DMS 273 (cell line): ENCODE measurements around the gene PACS2.

ENCODE experiments used
- DNase-seq: peaks from one replicate; lab custom pipeline; 2025; ENCODE audit not compliant: unreplicated experiment; lab: John Stamatoyannopoulos, UW

PACS2 gene

DNA sequence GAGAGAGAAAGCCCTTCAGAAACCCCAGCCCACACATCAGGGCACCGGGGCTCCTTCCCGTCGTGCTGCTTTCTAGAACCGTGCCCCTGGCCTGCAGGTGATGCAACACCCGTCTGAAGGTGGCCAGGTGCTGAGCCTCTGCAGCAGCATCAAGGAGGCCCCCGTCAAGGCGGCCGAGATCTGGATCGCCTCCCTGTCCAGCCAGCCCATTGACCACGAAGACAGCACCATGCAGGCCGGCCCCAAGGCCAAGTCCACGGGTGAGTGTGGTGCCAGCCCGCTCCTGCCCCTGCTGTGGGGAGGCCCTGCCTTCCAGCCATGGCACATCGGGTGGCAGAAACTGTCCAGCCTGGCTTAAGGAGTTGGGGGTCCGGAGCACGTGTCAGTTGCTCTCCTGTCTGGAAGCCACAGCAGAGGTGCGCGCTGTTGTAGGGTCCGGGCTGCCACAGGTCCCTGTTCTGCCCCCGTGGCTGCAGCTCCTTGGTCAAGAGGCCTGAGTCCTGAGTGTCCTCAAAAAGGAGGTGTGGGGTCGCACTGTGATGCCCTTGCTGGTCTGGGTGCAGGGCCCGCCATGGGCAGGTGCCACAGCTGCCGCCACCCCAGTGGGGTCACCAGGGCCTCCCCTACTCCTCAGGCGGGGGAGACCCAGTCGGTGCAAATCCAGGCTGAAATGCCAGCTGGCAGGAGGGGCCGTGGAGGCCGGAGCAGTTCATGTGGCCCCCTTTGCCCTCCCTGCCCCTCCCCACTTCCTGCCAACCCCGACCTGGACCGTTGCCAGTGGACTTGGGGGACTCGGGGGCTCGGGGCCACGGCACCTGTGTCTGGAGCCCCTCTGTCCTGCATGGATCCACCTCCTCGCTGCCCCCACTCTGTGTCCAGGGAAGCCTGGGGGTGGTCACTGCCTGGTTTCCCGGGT, 52.8 kb downstream of the PACS2 start:
- no peak for DNase-seq

GRCh38 chr14:105368032-105368417, 53.5 kb downstream of the PACS2 start:
- DNase-seq = no peak

GRCh38 chr14:105368426-105368825, 53.9 kb downstream of the PACS2 start:
- no peak for DNase-seq

GRCh38 chr14:105368910-105369652, 54.5 kb downstream of the PACS2 start:
- no peak for DNase-seq

DNA sequence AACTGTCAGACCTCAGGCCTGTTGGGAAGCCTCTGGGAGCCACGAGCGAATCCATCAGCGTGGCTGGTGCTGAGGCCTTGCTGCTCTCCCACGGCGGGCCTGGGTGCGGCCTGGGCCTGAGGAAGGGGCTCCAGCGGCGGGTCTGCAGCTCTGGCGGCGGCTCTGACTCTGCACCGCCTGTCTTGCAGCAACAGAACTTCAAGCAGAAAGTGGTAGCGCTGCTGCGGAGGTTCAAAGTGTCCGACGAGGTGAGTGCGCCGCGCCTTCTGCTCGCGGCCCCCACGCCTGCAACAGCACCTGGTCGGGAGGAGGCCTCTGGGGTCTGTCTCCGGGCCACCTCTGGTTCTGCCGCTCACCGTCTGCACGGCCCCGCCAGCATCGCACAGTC, 55.1 kb downstream of the PACS2 start:
- no peak for DNase-seq

GRCh38 chr14:105374389-105374788, 59.8 kb downstream of the PACS2 start:
- DNase-seq = no peak

DNA sequence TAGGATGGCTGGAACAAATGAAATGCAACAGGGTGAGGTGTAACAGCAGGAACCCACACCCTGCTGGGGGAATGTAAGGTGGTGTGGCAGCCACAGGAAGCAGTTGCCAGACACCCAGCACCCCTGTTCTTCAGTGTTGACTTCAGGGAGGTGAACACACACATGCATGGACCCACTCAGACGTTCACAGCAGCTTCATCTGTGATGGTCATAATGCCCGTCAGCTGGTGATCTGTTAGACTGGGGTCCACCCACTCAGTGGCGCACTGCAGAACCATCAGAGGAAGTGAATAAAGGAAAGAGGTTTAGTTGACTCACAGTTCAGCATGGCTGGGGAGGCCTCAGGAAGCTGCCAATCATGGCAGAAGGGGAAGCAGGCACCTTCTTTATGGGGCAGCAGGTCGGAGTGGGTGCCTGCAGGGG, 61.1 kb downstream of the PACS2 start:
- no peak for DNase-seq

DNA sequence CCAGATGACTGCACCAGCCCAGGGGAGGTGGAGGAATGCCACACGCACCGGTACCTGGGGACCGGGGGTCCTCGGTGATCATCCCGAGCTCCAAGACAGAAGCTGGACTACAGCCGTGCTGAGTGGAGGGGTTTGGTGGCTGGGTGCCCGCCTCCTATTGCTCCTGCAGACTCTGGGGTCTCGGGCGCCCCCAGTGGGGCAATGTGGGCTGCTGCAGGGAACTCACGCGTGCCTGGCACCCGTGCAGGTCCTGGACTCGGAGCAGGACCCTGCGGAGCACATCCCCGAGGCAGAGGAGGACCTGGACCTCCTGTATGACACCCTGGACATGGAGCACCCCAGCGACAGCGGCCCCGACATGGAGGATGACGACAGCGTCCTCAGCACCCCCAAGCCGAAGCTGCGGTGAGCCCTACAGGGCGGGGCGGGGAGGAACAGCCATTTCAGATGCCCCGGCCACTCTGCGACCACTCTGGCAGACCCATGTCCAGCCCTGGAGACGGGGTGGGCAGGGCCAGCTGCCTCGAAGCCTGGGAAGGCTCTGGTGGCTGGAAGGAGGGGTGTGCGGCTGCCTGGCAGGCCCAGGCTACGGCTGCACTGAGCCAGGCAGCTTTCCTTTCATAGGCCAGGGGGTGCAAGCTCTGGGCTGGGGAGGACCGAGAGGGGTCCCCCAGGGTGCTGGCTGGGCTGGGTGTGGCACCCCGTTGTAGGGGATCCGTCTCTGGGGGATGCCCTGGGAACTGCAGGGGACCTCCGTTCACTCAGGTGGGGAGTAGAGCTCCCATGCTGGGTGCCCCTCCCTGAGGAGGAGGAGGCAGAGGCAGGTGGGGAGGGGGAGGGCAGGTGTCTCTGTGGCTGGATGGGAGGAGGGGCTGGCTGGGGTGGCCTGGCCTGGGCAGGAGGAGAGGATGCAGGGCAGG, 62.2 kb downstream of the PACS2 start:
- DNase-seq = no peak

- DNase-seq = no peak
These were observed 63.1 kb downstream of the PACS2 start for GRCh38 chr14:105377555-105378182.

DNA sequence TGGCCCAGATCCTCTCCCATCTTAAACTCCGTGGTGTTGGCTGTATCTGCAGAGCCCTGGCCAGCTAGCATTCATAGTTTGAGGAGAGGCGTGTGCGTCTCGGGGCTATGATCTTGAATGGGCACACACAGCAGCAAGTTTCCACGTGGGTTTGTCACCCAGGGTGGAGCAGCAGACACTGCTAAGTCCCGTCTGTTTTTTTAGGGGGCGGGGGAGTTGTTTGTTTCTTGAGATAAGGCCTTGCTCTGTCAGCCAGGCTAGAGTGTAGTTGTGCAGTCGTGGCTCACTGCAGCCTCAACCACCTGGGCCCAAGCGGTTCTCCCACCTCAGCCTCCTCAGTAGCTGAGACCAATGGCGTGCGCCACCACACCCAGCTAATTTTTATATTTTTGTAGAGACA, 63.7 kb downstream of the PACS2 start:
- DNase-seq = no peak

- no peak for DNase-seq
These were observed 64.5 kb downstream of the PACS2 start for GRCh38 chr14:105378873-105379685.

- DNase-seq = no peak
These were observed 65.4 kb downstream of the PACS2 start for GRCh38 chr14:105379946-105380345.

DNA sequence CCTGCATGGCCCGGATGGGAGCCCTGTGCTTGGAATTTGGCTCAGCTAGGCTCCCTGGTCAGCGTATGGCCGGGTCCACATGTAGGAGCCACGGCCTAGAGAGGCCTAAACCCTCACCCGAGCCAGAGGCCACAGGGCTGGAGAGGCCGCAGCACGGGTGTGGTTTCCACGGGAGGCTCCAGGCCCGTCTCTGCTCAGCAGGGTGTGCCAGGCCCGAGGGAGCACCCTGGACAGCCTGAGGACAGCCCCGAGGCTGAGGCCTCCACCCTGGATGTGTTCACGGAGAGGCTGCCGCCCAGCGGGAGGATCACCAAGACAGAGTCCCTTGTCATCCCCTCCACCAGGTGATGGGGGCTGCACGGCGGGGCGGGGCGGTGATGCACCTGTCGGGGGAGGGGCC, 66.2 kb downstream of the PACS2 start:
- no peak for DNase-seq

GRCh38 chr14:105381446-105382342, 67.1 kb downstream of the PACS2 start:
- DNase-seq = no peak

DNA sequence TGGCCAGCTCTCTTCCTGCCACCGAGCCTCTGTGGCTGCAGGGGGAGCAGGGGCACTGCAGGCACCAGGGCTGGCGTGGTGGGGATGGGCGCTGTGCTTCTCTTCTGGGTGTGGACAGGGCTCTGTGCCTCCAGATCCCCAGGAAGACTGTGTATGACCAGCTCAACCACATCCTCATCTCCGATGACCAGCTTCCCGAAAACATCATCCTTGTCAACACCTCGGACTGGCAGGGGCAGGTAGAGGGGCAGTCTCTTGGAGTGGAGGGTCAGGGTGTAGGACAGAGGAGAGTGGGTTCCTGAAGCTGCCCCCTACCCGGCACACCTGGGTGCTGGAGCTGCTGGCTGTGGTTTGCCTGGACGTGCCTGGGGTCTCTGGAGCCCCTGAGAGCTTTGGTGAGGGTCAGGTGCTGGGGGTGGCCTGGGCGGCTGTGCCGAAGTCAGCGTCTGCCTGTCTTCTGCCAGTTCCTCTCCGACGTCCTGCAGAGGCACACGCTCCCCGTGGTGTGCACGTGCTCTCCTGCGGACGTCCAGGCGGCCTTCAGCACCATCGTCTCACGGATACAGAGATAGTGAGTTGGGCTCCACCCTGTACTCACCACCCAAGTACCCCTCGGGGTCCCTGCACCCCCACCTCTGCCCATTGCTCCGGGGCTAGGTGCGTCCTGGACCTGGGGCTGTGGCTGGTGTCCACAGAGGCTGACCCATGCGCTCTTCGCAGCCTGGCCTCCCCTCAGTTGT, 68.0 kb downstream of the PACS2 start:
- DNase-seq = no peak

- DNase-seq = no peak
These were observed 68.7 kb downstream of the PACS2 start for GRCh38 chr14:105383083-105383730.

- no peak for DNase-seq
These were observed 69.6 kb downstream of the PACS2 start for GRCh38 chr14:105384041-105384557.
